Parathyroid adenoma (tissue), 2 donors: ENCODE measurements around the gene C11orf91.
"Not testable (repeated sequence)": the region's sequence is repeated elsewhere in the genome, so short reads cannot be mapped to it uniquely, and the experiment has no call there.

Experiments
- H2AFZ ChIP-seq: fragments of 300-600 bp; sonication (generic); one replicate; pipeline ENCODE4 v1.7.0; 2017; ENCODE audit warnings: antibody characterized with exemption, mild to moderate bottlenecking
- H3K27ac ChIP-seq: fragments of 300-600 bp; sonication (generic); one replicate; pipeline ENCODE4 v1.7.0; 2017
- H3K27me3 ChIP-seq: fragments of 300-600 bp; sonication (generic); one replicate; pipeline ENCODE4 v1.7.0; 2017; ENCODE audit warnings: low read length; ENCODE audit not compliant: control insufficient read depth, insufficient read depth
- H3K36me3 ChIP-seq: fragments of 300-600 bp; sonication (generic); one replicate; pipeline ENCODE4 v1.7.0; 2017; ENCODE audit warnings: low read length; ENCODE audit not compliant: control insufficient read depth, insufficient read depth
- H3K4me1 ChIP-seq: fragments of 300-600 bp; sonication (generic); one replicate; pipeline ENCODE4 v1.7.0; 2017; ENCODE audit warnings: control low read depth
- H3K4me2 ChIP-seq: fragments of 300-600 bp; sonication (generic); one replicate; pipeline ENCODE4 v1.7.0; 2017; ENCODE audit warnings: low read length
- H3K4me3 ChIP-seq: fragments of 300-600 bp; sonication (generic); one replicate; pipeline ENCODE4 v1.7.0; 2017; ENCODE audit warnings: low read depth, low read length
- H3K79me2 ChIP-seq: fragments of 300-600 bp; sonication (generic); one replicate; pipeline ENCODE4 v1.7.0; 2017; ENCODE audit warnings: control low read depth
- H3K9ac ChIP-seq: fragments of 300-600 bp; sonication (generic); one replicate; pipeline ENCODE4 v1.7.0; 2017; ENCODE audit warnings: mild to moderate bottlenecking
- H3K9me3 ChIP-seq: fragments of 300-600 bp; sonication (generic); one replicate; pipeline ENCODE4 v1.7.0; 2017; ENCODE audit warnings: low read length; ENCODE audit not compliant: control insufficient read depth
- TF ChIP-seq, protein P1 (sequence below): fragments of 300-600 bp; sonication (generic); IDR thresholded peaks from one replicate; pipeline ENCODE4 v1.7.0; 2017; ENCODE audit warnings: antibody characterized with exemption, mild to moderate bottlenecking
- donor health status: primary hyperparathyroidism.

Gene C11orf91

DNA sequence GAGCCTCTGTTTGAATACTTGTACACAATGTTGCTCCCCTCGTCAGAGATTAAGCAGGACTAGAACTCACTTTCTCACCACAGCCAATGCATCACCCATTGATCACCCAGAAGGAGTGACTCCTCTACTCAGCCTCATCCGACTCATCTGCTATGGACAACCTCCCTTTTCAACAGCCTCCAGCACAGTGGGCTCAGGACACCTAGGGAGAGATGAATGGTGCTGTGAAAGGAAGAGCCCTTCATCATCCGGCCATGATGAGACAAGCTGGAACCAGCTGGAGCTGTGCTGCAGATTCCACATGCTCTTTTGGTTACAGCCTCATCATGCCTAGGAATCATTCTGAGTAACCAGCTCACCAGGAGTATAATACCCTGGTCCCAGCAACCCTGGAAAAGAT is 15.5 kb downstream of the C11orf91 start:
- H3K79me2 ChIP-seq = no peaks in the 10 kb centered on the region
- no peaks in the 10 kb centered on the region for H3K4me1 ChIP-seq
- no peaks in the 10 kb centered on the region for H3K36me3 ChIP-seq
- no peak overlapping the region for H3K4me3 ChIP-seq
- H2AFZ ChIP-seq = no peak overlapping the region
- H3K27me3 ChIP-seq = no peaks in the 10 kb centered on the region
- H3K27ac ChIP-seq = no peak overlapping the region
- TF ChIP-seq, protein P1, sequence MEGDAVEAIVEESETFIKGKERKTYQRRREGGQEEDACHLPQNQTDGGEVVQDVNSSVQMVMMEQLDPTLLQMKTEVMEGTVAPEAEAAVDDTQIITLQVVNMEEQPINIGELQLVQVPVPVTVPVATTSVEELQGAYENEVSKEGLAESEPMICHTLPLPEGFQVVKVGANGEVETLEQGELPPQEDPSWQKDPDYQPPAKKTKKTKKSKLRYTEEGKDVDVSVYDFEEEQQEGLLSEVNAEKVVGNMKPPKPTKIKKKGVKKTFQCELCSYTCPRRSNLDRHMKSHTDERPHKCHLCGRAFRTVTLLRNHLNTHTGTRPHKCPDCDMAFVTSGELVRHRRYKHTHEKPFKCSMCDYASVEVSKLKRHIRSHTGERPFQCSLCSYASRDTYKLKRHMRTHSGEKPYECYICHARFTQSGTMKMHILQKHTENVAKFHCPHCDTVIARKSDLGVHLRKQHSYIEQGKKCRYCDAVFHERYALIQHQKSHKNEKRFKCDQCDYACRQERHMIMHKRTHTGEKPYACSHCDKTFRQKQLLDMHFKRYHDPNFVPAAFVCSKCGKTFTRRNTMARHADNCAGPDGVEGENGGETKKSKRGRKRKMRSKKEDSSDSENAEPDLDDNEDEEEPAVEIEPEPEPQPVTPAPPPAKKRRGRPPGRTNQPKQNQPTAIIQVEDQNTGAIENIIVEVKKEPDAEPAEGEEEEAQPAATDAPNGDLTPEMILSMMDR = no peak
- H3K4me2 ChIP-seq = no peak overlapping the region
- H3K9ac ChIP-seq = no peak overlapping the region
- H3K9me3 ChIP-seq = no peaks in the 10 kb centered on the region

DNA sequence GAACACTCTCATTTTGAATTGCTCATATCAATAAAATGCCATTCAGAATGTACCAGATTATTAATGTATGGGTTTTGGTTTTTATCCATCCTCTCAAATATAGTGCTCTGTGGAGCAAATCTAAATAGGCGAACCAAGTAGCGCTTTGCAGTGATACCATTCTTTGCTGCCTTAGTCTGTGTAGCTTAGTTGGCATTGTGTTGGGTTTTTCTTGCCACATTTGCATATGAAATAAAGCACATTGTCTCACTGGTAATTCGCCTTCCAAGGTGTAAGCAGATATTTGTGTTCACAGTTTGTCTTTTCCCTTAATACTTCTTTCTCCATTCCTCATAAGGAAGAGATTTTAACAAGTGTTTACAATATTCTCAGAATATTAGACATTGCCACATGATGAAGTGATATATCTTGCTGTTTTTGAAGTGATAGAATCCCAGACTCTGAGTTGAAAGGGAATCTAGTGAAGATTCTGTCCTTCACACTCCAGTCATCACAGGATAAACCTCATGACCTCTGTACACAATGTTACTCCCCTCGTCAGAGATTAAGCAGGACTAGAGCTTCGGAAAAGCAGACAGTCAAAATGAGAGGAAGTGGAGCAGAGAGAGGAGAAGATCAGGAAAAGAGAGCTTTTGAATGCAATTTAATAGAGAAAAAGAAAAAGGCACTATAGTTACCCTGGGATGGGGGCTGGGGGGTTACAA is 16.5 kb downstream of the C11orf91 start:
- Histone ChIP-seq H3K4me3 (no peak overlapping the region), H3K4me2 (no peak overlapping the region), H3K9me3 (no peaks in the 10 kb centered on the region), H3K9ac (no peak overlapping the region), H3K79me2 (no peaks in the 10 kb centered on the region), H3K4me1 (no peaks in the 10 kb centered on the region), H3K27ac (no peak overlapping the region), H3K27me3 (no peaks in the 10 kb centered on the region), H2AFZ (no peak overlapping the region), H3K36me3 (no peaks in the 10 kb centered on the region)
- TF ChIP-seq, protein P1 = no peak

DNA sequence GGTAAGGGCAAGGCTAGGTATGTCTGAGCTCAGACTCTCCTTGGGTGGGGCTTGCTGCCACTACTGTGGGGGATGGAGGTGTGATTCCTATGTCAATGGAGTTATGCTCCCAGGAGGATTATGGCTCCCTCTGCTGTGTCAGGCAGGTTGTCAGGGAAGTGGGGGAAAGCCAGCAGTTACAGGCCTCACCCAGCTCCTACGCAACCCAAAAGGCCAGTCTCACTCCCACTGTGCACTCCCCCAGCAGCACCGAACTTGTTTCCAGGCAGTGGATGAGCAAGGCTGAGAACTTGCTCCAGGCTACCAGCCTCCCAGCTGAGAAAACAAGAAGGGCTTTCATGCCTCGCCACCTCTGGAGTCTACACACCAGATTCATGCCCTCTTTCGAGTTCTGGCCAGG is 18.2 kb downstream of the C11orf91 start:
- no peak overlapping the region for H3K9ac ChIP-seq
- no peaks in the 10 kb centered on the region for H3K27me3 ChIP-seq
- no peak overlapping the region for H3K4me3 ChIP-seq
- TF ChIP-seq, protein P1 = no peak
- H3K9me3 ChIP-seq = no peaks in the 10 kb centered on the region
- H3K4me2 ChIP-seq = no peak overlapping the region
- H3K36me3 ChIP-seq = no peaks in the 10 kb centered on the region
- no peaks in the 10 kb centered on the region for H3K4me1 ChIP-seq
- no peak overlapping the region for H2AFZ ChIP-seq
- no peak overlapping the region for H3K27ac ChIP-seq
- H3K79me2 ChIP-seq = no peaks in the 10 kb centered on the region

DNA sequence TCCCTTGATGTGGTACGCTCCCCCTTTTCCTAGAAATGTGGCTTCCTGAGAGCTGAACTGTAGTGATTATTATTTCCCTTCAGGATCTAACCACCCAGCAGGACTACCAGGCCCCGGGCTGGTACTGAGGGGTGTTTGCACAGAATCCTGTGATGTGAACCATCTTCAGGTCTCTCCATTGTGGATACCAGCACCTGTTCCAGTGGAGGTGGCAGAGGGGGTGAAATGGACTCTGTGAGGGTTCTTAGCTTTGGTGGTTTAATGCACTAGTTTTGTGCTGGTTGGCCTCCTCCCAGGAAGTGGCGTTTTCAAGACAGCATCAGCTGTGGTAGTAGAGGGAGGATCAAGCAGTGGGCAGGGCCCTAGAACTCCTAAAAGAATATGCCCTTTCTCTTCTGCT is 18.6 kb downstream of the C11orf91 start:
- Histone ChIP-seq H3K27me3 (no peaks in the 10 kb centered on the region), H3K4me1 (no peaks in the 10 kb centered on the region), H3K4me2 (no peak overlapping the region), H2AFZ (no peak overlapping the region), H3K27ac (no peak overlapping the region), H3K9ac (no peak overlapping the region), H3K4me3 (no peak overlapping the region), H3K36me3 (no peaks in the 10 kb centered on the region), H3K79me2 (no peaks in the 10 kb centered on the region), H3K9me3 (no peaks in the 10 kb centered on the region)
- TF ChIP-seq, protein P1 = no peak

DNA sequence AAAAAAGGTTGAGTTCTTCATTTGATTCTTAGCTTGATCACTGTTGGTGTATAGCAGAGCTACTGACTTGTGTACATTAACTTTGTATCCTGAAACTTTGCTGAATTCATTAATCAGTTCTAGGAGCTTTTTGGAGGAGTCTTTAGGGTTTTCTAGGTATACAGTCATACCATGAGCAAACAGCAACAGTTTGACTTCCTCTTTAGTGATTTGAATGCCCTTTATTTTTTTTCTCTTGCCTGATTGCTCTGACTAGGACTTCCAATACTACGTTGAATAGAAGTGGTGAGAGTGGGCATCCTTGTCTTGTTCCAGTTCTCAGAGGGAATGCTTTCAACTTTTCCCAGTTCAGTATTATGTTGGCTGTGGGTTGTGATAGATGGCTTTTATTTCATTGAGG is 22.0 kb downstream of the C11orf91 start:
- H3K9me3 ChIP-seq, H3K4me3 ChIP-seq: not testable (repeated sequence)

More for the DNA sequence above, 22.0 kb downstream of the C11orf91 start:
- not testable (repeated sequence) for H3K27ac ChIP-seq, H3K4me1 ChIP-seq, H3K79me2 ChIP-seq, H2AFZ ChIP-seq, H3K4me2 ChIP-seq, H3K27me3 ChIP-seq, H3K9ac ChIP-seq, H3K36me3 ChIP-seq
